Common myeloid progenitor, CD34-positive (primary cell): ENCODE measurements around the gene DAGLA.

Source experiments
- CTCF ChIA-PET: fragments of 350-600 bp; sonication (Branson Sonifier 250); formaldehyde crosslinking; loops from one replicate; lab custom pipeline; 2021; ENCODE audit warnings: antibody characterized with exemption; lab: Charles Lee
- POLR2A ChIA-PET: fragments of 350-600 bp; sonication (Branson Sonifier 250); formaldehyde crosslinking; loops from one replicate; lab custom pipeline; 2021; ENCODE audit warnings: antibody characterized with exemption; lab: Charles Lee
- DNase-seq, 3 donors: peaks; one replicate each; pipeline versions ENCODE4 v3.0.0 to v3.0.0-alpha.2; 2013
- H3K27ac ChIP-seq, 2 experiments: 1 replicate in 1 of 2; 2 replicates in 1 of 2; pipeline ENCODE4 v1.7.0; 2013; ENCODE audit warnings: inconsistent platforms in 2 of 2, low read length in 2 of 2, mild to moderate bottlenecking in 2 of 2, low read depth in 1 of 2, moderate library complexity in 1 of 2; ENCODE audit not compliant: severe bottlenecking in 2 of 2, insufficient read depth in 1 of 2, poor library complexity in 1 of 2
- H3K27me3 ChIP-seq, 5 experiments: replicated peaks in 2 of 5; 1 replicate in 3 of 5; 2 replicates in 2 of 5; pipeline versions ENCODE4 v1.6.1 to v1.7.0; 2013; ENCODE audit warnings: low read length in 4 of 5, mild to moderate bottlenecking in 2 of 5, moderate library complexity in 2 of 5, inconsistent platforms in 1 of 5; ENCODE audit not compliant: insufficient read depth in 5 of 5, control insufficient read depth in 4 of 5
- H3K36me3 ChIP-seq, 4 experiments: 1 replicate in 2 of 4; 2 replicates in 2 of 4; pipeline versions ENCODE4 v1.6.1 to v1.7.0; 2013; ENCODE audit warnings: low read length in 3 of 4, control low read depth in 1 of 4, mild to moderate bottlenecking in 1 of 4; ENCODE audit not compliant: control insufficient read depth in 4 of 4, insufficient read depth in 4 of 4
- H3K4me1 ChIP-seq, 4 experiments: 1 replicate in 3 of 4; 2 replicates in 1 of 4; pipeline versions ENCODE4 v1.6.1 to v1.7.1; 2013; ENCODE audit warnings: low read length in 3 of 4, mild to moderate bottlenecking in 3 of 4, control low read depth in 1 of 4, inconsistent platforms in 1 of 4, moderate library complexity in 1 of 4; ENCODE audit not compliant: control insufficient read depth in 4 of 4, insufficient read depth in 4 of 4; ENCODE audit errors: control extremely low read depth in 1 of 4
- H3K4me3 ChIP-seq, 7 experiments: 1 replicate in 4 of 7; 2 replicates in 3 of 7; pipeline versions ENCODE4 v1.5.1 to v1.7.0; 2013; ENCODE audit warnings: mild to moderate bottlenecking in 7 of 7, low read length in 6 of 7, moderate library complexity in 6 of 7, inconsistent platforms in 2 of 7, low read depth in 2 of 7, control low read depth in 1 of 7; ENCODE audit not compliant: insufficient read depth in 4 of 7, control insufficient read depth in 1 of 7; ENCODE audit errors: extremely low read depth in 1 of 7
- H3K9me3 ChIP-seq, 5 experiments: 1 replicate in 4 of 5; 2 replicates in 1 of 5; pipeline versions ENCODE4 v1.6.1 to v1.7.1; 2013; ENCODE audit warnings: low read length in 4 of 5, mild to moderate bottlenecking in 2 of 5, inconsistent platforms in 1 of 5, low read depth in 1 of 5, moderate library complexity in 1 of 5; ENCODE audit not compliant: control insufficient read depth in 4 of 5, insufficient read depth in 2 of 5; ENCODE audit errors: control extremely low read depth in 1 of 5
- WGBS: methylation state at CpG from one replicate; pipeline ENCODE4 v1.1.5; 2013; ENCODE audit not compliant: insufficient coverage; 5-methylcytosine and 5-hydroxymethylcytosine counted together

DAGLA gene

DNA sequence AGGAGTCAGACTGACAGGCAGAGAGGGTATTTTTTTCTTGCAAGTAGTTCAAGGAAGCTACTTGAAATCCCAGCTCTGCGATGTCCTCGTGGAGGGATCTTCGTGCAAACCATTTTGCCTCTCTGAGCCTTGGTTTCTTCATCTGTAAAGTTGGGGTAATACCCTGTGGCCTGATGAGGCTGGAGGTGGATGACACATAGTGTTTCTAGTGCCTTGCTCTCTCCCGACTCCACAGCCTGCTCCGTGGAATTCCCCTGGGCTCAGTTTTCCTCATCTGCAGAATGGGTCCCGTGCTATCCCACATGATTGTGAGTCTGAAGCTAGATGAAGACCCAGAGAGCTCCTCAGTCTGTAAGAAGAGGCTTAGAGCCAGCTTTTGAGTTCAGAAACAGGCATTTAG lies 32.7 kb downstream of the DAGLA start:
- WGBS = 84% methylated on average over 3 of the region's 6 CpGs
- Histone ChIP-seq H3K36me3 (no peaks in the 10 kb centered on the region), H3K4me1 (peaks cover 0 to 15% (median 9%) of the 10 kb centered on the region in 4 experiments), H3K9me3 (no peaks in the 10 kb centered on the region), H3K27ac (no peak overlapping the region), H3K4me3 (no peak overlapping the region), H3K27me3 (no peaks in the 10 kb centered on the region)
- ChIA-PET POLR2A (no interaction called here), CTCF (interaction anchor here (1.1 to 4.4 kb wide), 4 partner anchors 9 to 21 kb away, joined by 3 to 19 read pairs (median 6); no protein-coding TSS in a partner anchor)
- DNase-seq = no peak

DNA sequence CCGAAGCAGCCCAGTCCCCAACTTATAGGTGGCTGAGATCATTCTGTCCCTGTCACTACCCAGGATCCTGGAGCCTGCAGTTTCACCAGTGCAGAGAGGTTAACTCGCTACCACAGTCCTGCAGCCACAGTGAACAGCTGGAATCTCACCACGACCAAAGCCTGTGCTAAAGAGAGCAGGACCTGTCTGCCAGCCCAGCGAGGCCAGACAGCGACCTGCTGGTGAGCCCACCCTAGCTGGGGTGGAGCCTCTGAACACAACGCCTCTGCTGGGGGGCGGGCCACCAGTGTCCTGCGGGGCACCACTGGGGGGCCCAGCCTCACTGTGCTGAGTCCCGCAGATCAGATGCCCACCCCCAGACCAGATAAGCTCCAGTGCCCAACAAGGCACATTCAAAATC lies 33.3 kb downstream of the DAGLA start:
- ChIA-PET POLR2A (no interaction called here), CTCF (interaction anchor here (1.1 to 4.4 kb wide), 5 partner anchors 8 to 20 kb away, joined by 3 to 19 read pairs (median 5); no protein-coding TSS in a partner anchor)
- H3K4me1 ChIP-seq = peaks cover 0 to 15% (median 9%) of the 10 kb centered on the region in 4 experiments
- 89% methylated on average over 8 of the region's 9 CpGs for WGBS
- H3K9me3 ChIP-seq = no peaks in the 10 kb centered on the region
- DNase-seq = no peak
- H3K27ac ChIP-seq = no peak overlapping the region
- no peaks in the 10 kb centered on the region for H3K36me3 ChIP-seq
- no peaks in the 10 kb centered on the region for H3K27me3 ChIP-seq
- H3K4me3 ChIP-seq = no peak overlapping the region

DNA sequence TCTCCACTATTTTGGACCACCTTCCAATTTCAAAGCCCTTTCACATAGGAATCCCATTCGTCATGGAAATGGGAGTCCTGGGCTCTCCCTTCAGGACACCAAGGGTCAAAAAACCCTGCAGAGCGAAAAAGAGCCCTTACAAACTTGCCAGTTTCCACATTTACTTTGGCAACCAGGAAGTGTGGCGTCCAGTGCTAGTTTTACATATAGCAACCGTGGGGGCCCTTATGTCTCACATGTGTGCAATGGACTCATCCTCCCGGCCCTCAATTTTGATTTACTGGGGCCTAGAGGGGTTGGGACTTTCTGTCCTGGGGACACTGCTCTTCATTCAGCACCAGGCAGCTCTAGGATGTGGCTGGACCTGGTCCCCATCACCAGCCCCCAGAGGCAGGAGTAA lies 33.7 kb downstream of the DAGLA start:
- WGBS = 76% methylated on average over 5 of the region's 5 CpGs
- H3K4me3 ChIP-seq = no peak overlapping the region
- H3K4me1 ChIP-seq = peaks cover 0 to 15% (median 9%) of the 10 kb centered on the region in 4 experiments

DNA sequence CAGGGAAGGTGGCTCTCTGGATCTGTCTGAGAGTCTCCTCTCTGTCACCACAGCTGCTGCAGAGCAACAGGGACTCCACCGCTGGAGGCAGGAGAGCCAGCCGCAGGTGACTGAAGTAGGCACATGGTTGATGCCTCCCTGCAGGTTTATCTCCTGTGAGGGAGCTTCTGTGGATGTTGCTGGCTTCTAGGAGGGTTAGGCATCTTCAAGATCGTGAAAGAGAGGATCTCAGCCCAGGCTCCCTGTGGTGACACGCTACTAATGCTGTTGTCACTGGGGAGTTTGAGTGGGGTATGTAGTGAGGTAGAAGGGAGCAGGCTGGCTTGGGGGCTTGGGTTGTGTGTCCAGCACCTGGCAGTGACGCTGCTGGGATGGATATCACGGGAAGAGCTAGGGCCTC lies 34.1 kb downstream of the DAGLA start:
- 95% methylated on average over 6 of the region's 6 CpGs for WGBS
- H3K27ac ChIP-seq = no peak overlapping the region
- POLR2A ChIA-PET = no interaction called here

More for the DNA sequence above, 33.7 kb downstream of the DAGLA start:
- Histone ChIP-seq H3K27ac (no peak overlapping the region), H3K9me3 (no peaks in the 10 kb centered on the region), H3K27me3 (no peaks in the 10 kb centered on the region), H3K36me3 (no peaks in the 10 kb centered on the region)
- DNase-seq = no peak
- POLR2A ChIA-PET = no interaction called here
- CTCF ChIA-PET = interaction anchor here (0.9 to 4.4 kb wide), 4 partner anchors 10 to 30 kb away, joined by 3 to 19 read pairs (median 6); no protein-coding TSS in a partner anchor

DNA sequence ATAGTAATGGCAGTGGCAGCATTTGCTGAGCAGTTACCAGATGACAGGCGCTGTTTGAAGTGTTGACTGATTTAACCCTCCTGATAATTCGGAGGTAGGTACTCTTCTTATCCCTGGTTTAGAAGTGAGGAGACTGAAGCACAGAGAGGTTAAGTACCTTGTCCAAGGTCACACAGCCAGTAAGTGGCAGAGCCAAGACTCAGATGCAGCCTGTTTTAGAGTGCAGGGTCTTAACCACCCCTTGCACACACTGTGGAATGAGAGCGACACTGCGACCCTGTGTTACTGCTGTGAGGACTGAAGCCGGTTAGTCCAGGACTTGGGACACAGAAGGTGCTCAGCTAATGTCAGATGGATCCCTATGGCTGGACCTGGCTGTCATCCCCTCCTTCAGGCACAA lies 34.7 kb downstream of the DAGLA start:
- DNase-seq = no peak
- H3K4me1 ChIP-seq = peaks cover 0 to 15% (median 9%) of the 10 kb centered on the region in 4 experiments
- CTCF ChIA-PET = interaction anchor here (0.9 to 4.4 kb wide), 3 partner anchors 12 to 26 kb away, joined by 3 to 19 read pairs (median 8); no protein-coding TSS in a partner anchor
- H3K4me3 ChIP-seq = no peak overlapping the region
- H3K27ac ChIP-seq = no peak overlapping the region
- no peaks in the 10 kb centered on the region for H3K27me3 ChIP-seq
- no peaks in the 10 kb centered on the region for H3K9me3 ChIP-seq
- no peaks in the 10 kb centered on the region for H3K36me3 ChIP-seq
- 100% methylated on average over 5 of the region's 5 CpGs for WGBS
- POLR2A ChIA-PET = no interaction called here

More for the DNA sequence above, 34.1 kb downstream of the DAGLA start:
- Histone ChIP-seq H3K36me3 (no peaks in the 10 kb centered on the region), H3K4me1 (peaks cover 0 to 15% (median 9%) of the 10 kb centered on the region in 4 experiments), H3K27me3 (no peaks in the 10 kb centered on the region), H3K9me3 (no peaks in the 10 kb centered on the region), H3K4me3 (no peak overlapping the region)
- CTCF ChIA-PET = interaction anchor here (0.9 to 4.4 kb wide), 4 partner anchors 10 to 31 kb away, joined by 3 to 19 read pairs (median 6); no protein-coding TSS in a partner anchor
- no peak for DNase-seq

DNA sequence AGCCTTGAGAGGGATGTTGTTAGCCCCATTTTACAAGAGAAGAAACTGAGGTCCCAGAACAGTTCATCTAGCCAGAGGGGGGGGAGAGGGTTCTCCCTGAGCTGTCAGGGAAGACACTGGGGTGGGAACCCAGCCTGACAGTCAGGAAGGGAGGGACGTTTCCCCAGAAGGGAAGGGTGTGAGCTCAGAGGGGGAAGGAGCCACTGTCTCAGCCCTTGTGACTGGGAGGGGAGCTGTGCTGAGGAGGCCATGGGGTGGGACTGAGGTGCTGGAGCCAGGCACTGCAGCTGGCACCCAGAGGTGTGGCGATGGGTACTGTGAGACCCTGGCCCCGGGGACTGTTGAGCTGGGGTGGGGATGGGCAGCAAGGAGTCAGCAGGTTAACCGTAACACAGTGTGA lies 35.7 kb downstream of the DAGLA start:
- no peaks in the 10 kb centered on the region for H3K36me3 ChIP-seq
- no peak overlapping the region for H3K27ac ChIP-seq
- POLR2A ChIA-PET = no interaction called here
- no peak for DNase-seq
- CTCF ChIA-PET = interaction anchor here (0.8 to 4.4 kb wide), 3 partner anchors 12 to 27 kb away, joined by 3 to 19 read pairs (median 3); no protein-coding TSS in a partner anchor
- peaks cover 0 to 15% (median 9%) of the 10 kb centered on the region in 4 experiments for H3K4me1 ChIP-seq
- no peak overlapping the region for H3K4me3 ChIP-seq
- 95% methylated on average over 2 of the region's 4 CpGs for WGBS
- no peaks in the 10 kb centered on the region for H3K27me3 ChIP-seq
- H3K9me3 ChIP-seq = no peaks in the 10 kb centered on the region

DNA sequence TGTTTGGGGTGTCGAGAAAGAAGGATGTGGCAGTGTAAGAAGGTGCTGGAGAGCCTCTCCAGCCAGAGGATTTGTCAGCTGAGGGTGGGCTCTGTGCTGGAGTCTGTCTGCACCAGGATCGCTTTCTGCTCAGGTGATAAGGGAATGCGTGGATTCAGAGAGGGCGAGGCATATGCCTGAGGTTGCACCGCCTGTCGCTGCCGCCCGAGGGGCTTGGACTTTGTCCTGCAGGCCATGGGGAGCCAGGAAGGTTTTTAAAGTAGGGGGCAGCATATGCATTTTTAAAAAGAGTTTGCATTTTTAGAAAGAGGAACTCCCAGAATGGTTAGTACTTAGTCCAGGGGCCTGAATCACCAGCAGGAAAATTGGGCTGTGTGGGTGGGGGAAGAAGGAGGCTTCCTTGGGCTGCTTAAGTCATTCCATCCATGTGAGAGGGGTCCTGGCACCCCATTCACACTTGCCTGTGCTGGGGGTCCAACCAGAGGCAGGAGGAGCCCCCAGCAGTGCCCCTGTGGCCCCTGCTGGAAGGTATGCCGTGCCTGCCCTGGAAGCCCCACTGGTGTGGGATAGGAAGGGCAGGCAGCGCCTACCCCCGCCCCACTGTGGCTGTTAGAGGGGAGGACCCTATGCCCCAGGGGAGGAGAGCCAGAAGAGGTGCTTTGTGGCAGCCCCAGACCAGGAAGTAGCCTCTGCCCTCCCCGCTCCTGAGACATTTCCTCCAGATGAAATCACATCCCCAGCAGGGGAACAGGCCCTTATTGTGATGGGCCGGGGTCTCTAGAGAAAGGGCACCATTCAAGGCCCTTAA lies 36.5 kb downstream of the DAGLA start:
- Histone ChIP-seq H3K27me3 (no peaks in the 10 kb centered on the region), H3K9me3 (no peaks in the 10 kb centered on the region), H3K36me3 (no peaks in the 10 kb centered on the region), H3K4me1 (peaks cover 0 to 15% (median 9%) of the 10 kb centered on the region in 4 experiments), H3K27ac (no peak overlapping the region), H3K4me3 (no peak overlapping the region)
- DNase-seq = peak in 2 of 3 donors; percentile 24 to 31
- POLR2A ChIA-PET = no interaction called here
- CTCF ChIA-PET = interaction anchor here (0.8 to 4.4 kb wide), 2 partner anchors 13 kb away, joined by 3 to 19 read pairs; no protein-coding TSS in a partner anchor
- 65% methylated on average over 10 of the region's 13 CpGs for WGBS
